Skin epidermis (tissue), 12 donors: ENCODE results near the gene PRDM2.
A peak's percentile ranks its signal among the peaks of the same experiment; 100 is the strongest.

Experiments
- H3K27ac ChIP-seq, 21 experiments: fragments of 200-600 bp; sonication (generic) in 11 of 21; one replicate each; pipeline ENCODE4 v1.5.0; 2020; ENCODE audit warnings: mild to moderate bottlenecking in 3 of 21, inconsistent platforms in 2 of 21, moderate library complexity in 2 of 21
- H3K4me3 ChIP-seq, 7 experiments: fragments of 200-600 bp; sonication (generic) in 2 of 7; one replicate each; pipeline ENCODE4 v1.5.0; 2020; ENCODE audit warnings: inconsistent platforms in 2 of 7, mild to moderate bottlenecking in 2 of 7, moderate library complexity in 1 of 7

The PRDM2 gene

GRCh38 chr1:13824626-13825025, 124.6 kb downstream of the PRDM2 start:
- no peak overlapping the region for H3K27ac ChIP-seq
- no peak overlapping the region for H3K4me3 ChIP-seq

GRCh38 chr1:13825033-13825432, 125.0 kb downstream of the PRDM2 start:
- H3K27ac ChIP-seq, result no peak overlapping the region
- no peak overlapping the region for H3K4me3 ChIP-seq

GRCh38 chr1:13826009-13826408, 126.0 kb downstream of the PRDM2 start:
- Histone ChIP-seq H3K27ac (no peak overlapping the region), H3K4me3 (no peak overlapping the region)

GRCh38 chr1:13826591-13826990, 126.6 kb downstream of the PRDM2 start:
- Histone ChIP-seq H3K4me3 (no peak overlapping the region), H3K27ac (no peak overlapping the region)

GRCh38 chr1:13828454-13829151, 128.6 kb downstream of the PRDM2 start:
- peak overlapping the region in 6 of 21 experiments; percentile 0 to 59 (median 39) for H3K27ac ChIP-seq
- H3K4me3 ChIP-seq, result peak overlapping the region in 1 of 7 experiments; percentile 1

- Histone ChIP-seq H3K4me3 (peak overlapping the region in 1 of 7 experiments; percentile 1), H3K27ac (peak overlapping the region in 6 of 21 experiments; percentile 0 to 59 (median 39))
These were observed 129.3 kb downstream of the PRDM2 start for GRCh38 chr1:13829152-13829769.

- no peak overlapping the region for H3K27ac ChIP-seq
- H3K4me3 ChIP-seq, result no peak overlapping the region
These were observed 130.2 kb downstream of the PRDM2 start for GRCh38 chr1:13830170-13830569.

GRCh38 chr1:13830616-13831280, 130.8 kb downstream of the PRDM2 start:
- Histone ChIP-seq H3K4me3 (no peak overlapping the region), H3K27ac (no peak overlapping the region)

GRCh38 chr1:13832100-13832499, 132.1 kb downstream of the PRDM2 start:
- H3K27ac ChIP-seq, result no peak overlapping the region
- H3K4me3 ChIP-seq, result no peak overlapping the region

- Histone ChIP-seq H3K27ac (no peak overlapping the region), H3K4me3 (no peak overlapping the region)
These were observed 132.5 kb downstream of the PRDM2 start for GRCh38 chr1:13832536-13832935.

- no peak overlapping the region for H3K27ac ChIP-seq
These were observed 136.1 kb downstream of the PRDM2 start for GRCh38 chr1:13836136-13836535.

GRCh38 chr1:13836631-13837030, 136.6 kb downstream of the PRDM2 start:
- H3K27ac ChIP-seq, result no peak overlapping the region
- H3K4me3 ChIP-seq, result no peak overlapping the region

More at GRCh38 chr1:13836136-13836535, 136.1 kb downstream of the PRDM2 start:
- no peak overlapping the region for H3K4me3 ChIP-seq

- Histone ChIP-seq H3K4me3 (no peak overlapping the region), H3K27ac (no peak overlapping the region)
These were observed 138.2 kb downstream of the PRDM2 start for GRCh38 chr1:13838236-13838635.

- no peak overlapping the region for H3K4me3 ChIP-seq
These were observed 142.5 kb downstream of the PRDM2 start for GRCh38 chr1:13842497-13842896.

GRCh38 chr1:13851726-13852125, 151.7 kb downstream of the PRDM2 start:
- H3K27ac ChIP-seq, result no peak overlapping the region
- no peak overlapping the region for H3K4me3 ChIP-seq

More at GRCh38 chr1:13842497-13842896, 142.5 kb downstream of the PRDM2 start:
- no peak overlapping the region for H3K27ac ChIP-seq

- H3K4me3 ChIP-seq, result no peak overlapping the region
- no peak overlapping the region for H3K27ac ChIP-seq
These were observed 155.6 kb downstream of the PRDM2 start for GRCh38 chr1:13855554-13855953.

GRCh38 chr1:13860031-13860430, 160.0 kb downstream of the PRDM2 start:
- H3K27ac ChIP-seq, result no peak overlapping the region
- no peak overlapping the region for H3K4me3 ChIP-seq

- no peak overlapping the region for H3K4me3 ChIP-seq
- no peak overlapping the region for H3K27ac ChIP-seq
These were observed 164.8 kb downstream of the PRDM2 start for GRCh38 chr1:13864760-13865159.

GRCh38 chr1:13865851-13866250, 165.9 kb downstream of the PRDM2 start:
- H3K4me3 ChIP-seq, result no peak overlapping the region
- no peak overlapping the region for H3K27ac ChIP-seq

- Histone ChIP-seq H3K27ac (no peak overlapping the region), H3K4me3 (no peak overlapping the region)
These were observed 167.6 kb downstream of the PRDM2 start for GRCh38 chr1:13867603-13868002.
